Tibial nerve (tissue), 3 donors: Measurements from ENCODE around the gene PLCB3.

Source experiments
- CTCF ChIP-seq, 5 experiments: fragments of 200-600 bp in 3 of 5; fragments of 450-650 bp in 2 of 5; sonication (generic) in 3 of 5; IDR thresholded peaks; one replicate each; pipeline ENCODE4 v1.5.1; 2016 to 2019; ENCODE audit warnings: antibody characterized with exemption in 5 of 5, mild to moderate bottlenecking in 3 of 5, moderate library complexity in 2 of 5
- POLR2A ChIP-seq, 2 donors: fragments of 450-650 bp; IDR thresholded peaks; one replicate each; pipeline ENCODE4 v1.6.1; 2017; ENCODE audit warnings: antibody characterized with exemption in 2 of 2, mild to moderate bottlenecking in 2 of 2, moderate library complexity in 2 of 2

GRCh38 chr11:64275031-64275800, 23.9 kb downstream of the PLCB3 start:
- TF ChIP-seq CTCF (IDR thresholded peaks at IDR 0.05), result no peak
- TF ChIP-seq POLR2A (IDR thresholded peaks at IDR 0.05), result no peak
